NK-92 (cell line): ENCODE results near the gene ZNF284.
"Not testable (repeated sequence)": the region's sequence is repeated elsewhere in the genome, so short reads cannot be mapped to it uniquely, and the experiment has no call there.

ENCODE experiments used
- DNase-seq: peaks from one replicate; lab custom pipeline; 2025; ENCODE audit not compliant: unreplicated experiment; lab: John Stamatoyannopoulos, UW

ZNF284 gene

GRCh38 chr19:44109458-44109857 lies 37.5 kb downstream of the ZNF284 start:
- no peak for DNase-seq

- DNase-seq, result no peak
Observed at GRCh38 chr19:44111910-44112463, 40.0 kb downstream of the ZNF284 start.

- no peak for DNase-seq
Observed at GRCh38 chr19:44112802-44113137, 40.8 kb downstream of the ZNF284 start.

DNA sequence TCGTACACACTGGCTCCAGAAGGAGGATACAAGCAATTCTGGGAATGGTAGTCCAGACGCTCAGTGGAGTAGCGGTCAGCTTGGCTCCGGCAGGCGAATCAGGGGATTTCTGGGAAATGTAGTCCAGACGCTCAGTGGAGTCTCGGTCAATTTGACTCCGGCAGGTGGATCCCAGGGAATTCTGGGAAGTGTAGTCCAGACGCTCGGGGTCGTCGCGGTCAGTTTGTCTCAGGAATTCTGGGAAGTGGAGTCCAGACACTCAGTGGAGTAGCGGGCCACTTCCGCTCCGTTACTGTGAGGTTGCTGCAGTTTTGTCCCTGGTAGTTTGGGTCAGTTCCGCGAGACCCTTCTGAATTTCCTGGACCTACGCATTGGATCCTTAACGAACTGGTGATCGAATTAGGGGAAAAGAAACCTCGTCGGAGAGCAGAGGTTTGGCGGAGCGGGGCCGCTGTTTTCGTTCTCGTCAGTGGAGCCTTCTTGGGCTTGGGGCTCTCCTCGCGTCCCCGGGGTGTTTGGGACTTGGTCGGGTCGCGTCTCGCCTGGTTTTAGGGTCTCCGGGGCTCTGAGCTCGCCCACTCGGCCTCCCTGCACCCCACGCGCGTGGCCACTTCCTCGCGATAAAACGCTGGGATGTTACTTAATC lies 41.3 kb downstream of the ZNF284 start, which contains the start of gene ZNF225:
Gene ZNF225 (plus strand): TSS at position 262 of the 646 bp plus-strand sequence. CDS start 2,429 bp downstream, outside the sequence.
- DNase-seq, result no peak

- DNase-seq, result no peak
Observed at GRCh38 chr19:44113784-44114390, 41.9 kb downstream of the ZNF284 start.

- DNase-seq, result not testable (repeated sequence)
Observed at GRCh38 chr19:44121162-44121561, 49.2 kb downstream of the ZNF284 start.

DNA sequence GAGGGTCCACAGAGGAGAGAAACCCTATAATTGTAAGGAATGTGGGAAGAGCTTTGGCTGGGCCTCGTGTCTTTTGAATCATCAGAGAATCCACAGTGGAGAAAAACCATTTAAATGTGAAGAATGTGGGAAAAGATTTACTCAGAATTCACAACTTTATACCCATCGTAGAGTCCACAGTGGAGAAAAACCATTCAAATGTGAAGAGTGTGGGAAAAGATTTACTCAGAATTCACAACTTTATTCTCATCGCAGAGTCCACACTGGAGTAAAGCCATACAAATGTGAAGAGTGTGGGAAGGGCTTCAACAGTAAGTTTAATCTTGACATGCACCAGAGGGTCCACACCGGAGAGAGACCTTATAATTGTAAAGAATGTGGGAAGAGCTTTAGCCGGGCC lies 60.0 kb downstream of the ZNF284 start:
- DNase-seq, result no peak
